ENCODE results near the gene PTGIS. TPM values are rescaled to one million over a fixed set of nuclear protein-coding genes. Genes with fewer than 3 reads are reported as not detected.

The PTGIS gene
- total RNA-seq, 2 donors from 2014 or later: 12.9 to 34.6 TPM

- Histone ChIP-seq H3K4me3 (no peak overlapping the region), H3K9me3 (no peaks in the 10 kb centered on the region), H3K36me3 (no peaks in the 10 kb centered on the region), H3K27me3 (replicated peaks; ENCODE audit: insufficient read depth) (no peaks in the 10 kb centered on the region), H3K27ac (no peak overlapping the region), H3K4me1 (replicated peaks) (no peaks in the 10 kb centered on the region)
- TF ChIP-seq POLR2AphosphoS5 (IDR thresholded peaks at IDR 0.05) (no peak), POLR2A (IDR thresholded peaks at IDR 0.05) (no peak)
- TF ChIP-seq, protein P1, sequence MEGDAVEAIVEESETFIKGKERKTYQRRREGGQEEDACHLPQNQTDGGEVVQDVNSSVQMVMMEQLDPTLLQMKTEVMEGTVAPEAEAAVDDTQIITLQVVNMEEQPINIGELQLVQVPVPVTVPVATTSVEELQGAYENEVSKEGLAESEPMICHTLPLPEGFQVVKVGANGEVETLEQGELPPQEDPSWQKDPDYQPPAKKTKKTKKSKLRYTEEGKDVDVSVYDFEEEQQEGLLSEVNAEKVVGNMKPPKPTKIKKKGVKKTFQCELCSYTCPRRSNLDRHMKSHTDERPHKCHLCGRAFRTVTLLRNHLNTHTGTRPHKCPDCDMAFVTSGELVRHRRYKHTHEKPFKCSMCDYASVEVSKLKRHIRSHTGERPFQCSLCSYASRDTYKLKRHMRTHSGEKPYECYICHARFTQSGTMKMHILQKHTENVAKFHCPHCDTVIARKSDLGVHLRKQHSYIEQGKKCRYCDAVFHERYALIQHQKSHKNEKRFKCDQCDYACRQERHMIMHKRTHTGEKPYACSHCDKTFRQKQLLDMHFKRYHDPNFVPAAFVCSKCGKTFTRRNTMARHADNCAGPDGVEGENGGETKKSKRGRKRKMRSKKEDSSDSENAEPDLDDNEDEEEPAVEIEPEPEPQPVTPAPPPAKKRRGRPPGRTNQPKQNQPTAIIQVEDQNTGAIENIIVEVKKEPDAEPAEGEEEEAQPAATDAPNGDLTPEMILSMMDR (IDR thresholded peaks at IDR 0.05): no peak
- intact Hi-C loops (cut with DNase I): no loop called here
- no peak for DNase-seq (ENCODE audit: low spot score)
- 90% methylated on average over 5 of the region's 5 CpGs for WGBS
These were observed 33.4 kb upstream of the PTGIS start for GRCh38 chr20:49601153-49601924.

- TF ChIP-seq, protein P1 (IDR thresholded peaks at IDR 0.05): no peak
- TF ChIP-seq POLR2AphosphoS5 (IDR thresholded peaks at IDR 0.05) (no peak), POLR2A (IDR thresholded peaks at IDR 0.05) (no peak)
- H3K36me3 ChIP-seq: no peaks in the 10 kb centered on the region
- intact Hi-C loops (cut with DNase I): no loop called here
- no peaks in the 10 kb centered on the region for H3K4me1 ChIP-seq (replicated peaks)
- no peak overlapping the region for H3K4me3 ChIP-seq
- no peaks in the 10 kb centered on the region for H3K27me3 ChIP-seq (replicated peaks; ENCODE audit: insufficient read depth)
- DNase-seq (ENCODE audit: low spot score): no peak
- no peaks in the 10 kb centered on the region for H3K9me3 ChIP-seq
- 98% methylated on average over 4 of the region's 4 CpGs for WGBS
- no peak overlapping the region for H3K27ac ChIP-seq
These were observed 31.8 kb upstream of the PTGIS start for GRCh38 chr20:49599746-49600113.

GRCh38 chr20:49597825-49598395, 30.0 kb upstream of the PTGIS start:
- Histone ChIP-seq H3K36me3 (no peaks in the 10 kb centered on the region), H3K4me1 (replicated peaks) (no peaks in the 10 kb centered on the region), H3K9me3 (no peaks in the 10 kb centered on the region), H3K4me3 (no peak overlapping the region), H3K27me3 (replicated peaks; ENCODE audit: insufficient read depth) (no peaks in the 10 kb centered on the region), H3K27ac (no peak overlapping the region)
- intact Hi-C loops (cut with DNase I): no loop called here
- TF ChIP-seq POLR2A (IDR thresholded peaks at IDR 0.05) (no peak), POLR2AphosphoS5 (IDR thresholded peaks at IDR 0.05) (no peak)
- TF ChIP-seq, protein P1 (IDR thresholded peaks at IDR 0.05): no peak
- WGBS: 97% methylated on average over 4 of the region's 4 CpGs
- no peak for DNase-seq (ENCODE audit: low spot score)

GRCh38 chr20:49595811-49596561, 28.0 kb upstream of the PTGIS start:
- Histone ChIP-seq H3K27ac (no peak overlapping the region), H3K27me3 (replicated peaks; ENCODE audit: insufficient read depth) (no peaks in the 10 kb centered on the region), H3K36me3 (no peaks in the 10 kb centered on the region), H3K9me3 (no peaks in the 10 kb centered on the region), H3K4me1 (replicated peaks) (no peaks in the 10 kb centered on the region), H3K4me3 (no peak overlapping the region)
- WGBS: 77% methylated on average over 15 of the region's 15 CpGs
- DNase-seq (ENCODE audit: low spot score): no peak
- no peak for TF ChIP-seq POLR2AphosphoS5 (IDR thresholded peaks at IDR 0.05)
- TF ChIP-seq, protein P1 (IDR thresholded peaks at IDR 0.05): no peak
- no peak for TF ChIP-seq POLR2A (IDR thresholded peaks at IDR 0.05)
- intact Hi-C loops (cut with DNase I): no loop called here

All from prostate gland (tissue), 2 donors.